ENCODE data around the gene GTF2H2C.
"Not testable (repeated sequence)": the region's sequence is repeated elsewhere in the genome, so short reads cannot be mapped to it uniquely, and the experiment has no call there.

GTF2H2C gene

DNA sequence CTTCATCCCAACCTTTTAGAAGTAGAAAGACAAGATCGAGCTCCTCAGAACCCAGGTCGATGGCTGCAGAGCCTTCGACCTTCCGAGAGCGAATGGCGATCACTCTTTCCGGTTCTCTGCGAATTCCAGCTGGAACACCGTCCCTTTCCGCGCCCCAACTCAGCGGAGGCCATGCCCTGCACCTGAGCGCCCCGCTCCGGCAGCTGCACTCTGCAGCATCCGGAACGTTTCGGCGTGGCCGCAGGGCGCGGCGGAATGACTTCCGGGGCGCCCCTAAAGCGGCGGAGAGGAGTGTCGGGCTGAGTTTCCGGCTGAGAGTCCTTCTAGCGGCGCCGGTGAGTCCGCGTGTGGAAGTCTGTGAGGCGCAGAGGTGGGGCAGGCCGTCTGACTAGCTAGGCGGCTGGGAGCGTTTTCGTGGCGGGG lies at the start of gene GTF2H2C:
TSS of gene GTF2H2C (plus strand) at position 284 of the 423 bp plus-strand sequence. CDS start 4,942 bp downstream, outside the sequence.
- DNase-seq: not testable (repeated sequence)

DNA sequence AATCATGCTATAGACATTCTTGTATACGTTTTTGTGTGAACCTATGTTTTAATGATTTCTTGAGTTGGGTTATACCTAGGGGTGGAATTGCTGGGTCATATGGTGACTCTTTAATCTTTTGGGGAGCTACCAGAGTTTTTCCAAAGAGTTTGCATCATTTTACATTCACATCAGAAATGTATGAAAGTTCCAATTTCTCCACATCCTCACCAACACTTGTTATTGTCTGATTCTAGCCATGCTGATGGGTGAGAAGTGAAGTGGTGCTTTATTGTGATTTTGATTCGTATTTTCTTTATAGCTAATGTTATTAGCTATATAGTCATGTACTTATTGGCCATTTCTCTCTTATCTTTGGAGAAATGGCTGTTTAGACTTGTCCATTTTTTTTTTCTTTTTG lies 49.3 kb upstream of the GTF2H2C start:
- DNase-seq: no peak

DNA sequence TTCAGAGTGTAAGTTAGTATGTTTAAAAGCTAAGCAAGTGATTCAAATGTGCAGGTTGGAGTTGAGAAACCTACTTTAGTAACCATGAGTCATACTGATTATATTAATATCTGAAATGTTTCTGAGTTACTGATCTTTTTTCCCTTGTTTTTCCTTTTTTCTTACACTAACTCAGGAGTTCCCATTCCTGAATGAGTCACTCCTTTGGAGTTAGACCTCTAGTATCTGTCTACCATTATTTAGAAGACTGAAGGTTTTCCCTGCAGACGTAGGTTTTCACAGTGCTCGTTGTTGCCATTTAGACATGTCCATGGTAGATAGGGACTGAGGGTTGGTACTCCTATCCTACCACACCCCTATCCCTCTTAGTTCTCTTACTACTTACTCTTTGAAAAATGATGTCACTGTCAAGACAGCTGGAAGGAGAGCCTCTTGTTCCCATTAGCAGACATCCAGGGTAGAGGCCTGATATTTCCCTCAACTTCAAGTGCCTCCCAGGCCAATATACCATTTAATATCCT lies 47.2 kb upstream of the GTF2H2C start:
- no peak for DNase-seq

DNA sequence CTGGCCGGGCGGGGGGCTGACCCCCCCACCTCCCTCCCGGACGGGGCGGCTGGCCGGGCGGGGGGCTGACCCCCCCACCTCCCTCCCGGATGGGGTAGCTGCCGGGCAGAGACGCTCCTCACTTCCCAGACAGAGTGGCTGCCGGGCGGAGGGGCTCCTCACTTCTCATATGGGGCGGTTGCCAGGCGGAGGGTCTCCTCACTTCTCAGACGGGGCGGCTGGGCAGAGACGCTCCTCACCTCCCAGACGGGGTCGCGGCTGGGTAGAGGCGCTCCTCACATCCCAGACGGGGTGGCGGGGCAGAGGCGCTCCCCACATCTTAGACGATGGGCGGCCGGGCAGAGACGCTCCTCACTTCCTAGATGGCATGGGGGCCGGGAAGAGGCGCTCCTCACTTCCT lies 44.4 kb upstream of the GTF2H2C start:
- DNase-seq: not testable (repeated sequence)

DNA sequence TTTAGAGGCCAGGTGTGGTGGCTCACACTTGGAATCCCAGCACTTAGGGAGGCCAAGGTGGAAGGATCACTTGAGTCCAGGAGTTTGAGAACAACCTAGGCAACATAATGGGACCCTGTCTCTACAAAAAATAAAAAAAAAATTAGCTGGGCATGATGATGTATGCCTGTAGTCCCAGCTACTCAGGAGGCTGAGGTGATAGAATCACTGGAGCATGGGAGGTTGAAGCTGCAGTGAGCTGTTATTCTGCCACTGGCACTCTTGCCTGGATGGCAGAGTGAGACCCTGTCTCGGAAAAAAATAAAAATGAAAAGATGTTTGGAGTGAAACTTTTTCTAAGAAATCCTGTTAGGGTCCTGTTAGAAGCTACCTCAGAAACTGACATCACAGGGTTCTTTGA lies 43.2 kb upstream of the GTF2H2C start:
- no peak for DNase-seq

DNA sequence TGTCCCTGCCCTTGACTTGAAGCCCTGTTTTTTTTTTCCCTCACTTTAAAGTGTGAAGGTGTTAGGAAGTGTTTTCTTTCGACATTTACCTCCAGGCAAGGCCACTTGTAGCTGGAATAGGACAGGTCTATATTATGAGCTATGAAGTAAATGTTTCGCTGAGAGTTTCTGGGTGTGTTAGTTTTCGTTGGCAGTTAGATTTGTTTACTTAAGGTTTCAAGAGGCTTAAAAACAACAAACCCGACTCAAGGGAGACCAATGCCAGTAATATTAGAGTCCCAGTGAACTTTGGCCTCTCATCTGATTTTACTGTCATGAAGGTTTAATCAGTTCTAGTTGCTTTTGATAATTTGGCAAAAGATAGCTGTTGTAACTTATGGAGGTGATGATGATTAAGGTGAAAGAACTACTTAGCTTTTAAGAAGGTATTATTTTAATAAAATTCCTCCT lies 42.2 kb upstream of the GTF2H2C start:
- DNase-seq: no peak

DNA sequence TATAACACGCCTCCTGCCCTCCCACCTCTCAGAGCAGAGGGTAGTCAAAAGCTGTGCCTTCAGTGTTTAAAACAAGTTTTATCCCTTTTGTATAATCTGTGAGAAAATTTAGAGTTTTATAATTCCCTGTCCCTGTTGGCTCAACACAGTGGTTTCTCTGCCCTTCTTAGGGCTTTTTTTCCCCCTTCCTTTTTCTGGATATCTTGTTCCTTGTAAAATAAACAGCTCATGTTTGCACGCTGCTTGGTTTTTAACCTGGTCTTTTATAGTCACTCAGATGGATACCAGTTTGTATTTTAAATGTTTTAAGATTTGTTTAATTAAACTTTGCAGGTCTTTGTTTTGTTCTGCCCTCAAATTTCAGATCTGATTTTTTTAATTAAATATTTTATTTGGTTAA lies 40.7 kb upstream of the GTF2H2C start:
- DNase-seq: no peak

DNA sequence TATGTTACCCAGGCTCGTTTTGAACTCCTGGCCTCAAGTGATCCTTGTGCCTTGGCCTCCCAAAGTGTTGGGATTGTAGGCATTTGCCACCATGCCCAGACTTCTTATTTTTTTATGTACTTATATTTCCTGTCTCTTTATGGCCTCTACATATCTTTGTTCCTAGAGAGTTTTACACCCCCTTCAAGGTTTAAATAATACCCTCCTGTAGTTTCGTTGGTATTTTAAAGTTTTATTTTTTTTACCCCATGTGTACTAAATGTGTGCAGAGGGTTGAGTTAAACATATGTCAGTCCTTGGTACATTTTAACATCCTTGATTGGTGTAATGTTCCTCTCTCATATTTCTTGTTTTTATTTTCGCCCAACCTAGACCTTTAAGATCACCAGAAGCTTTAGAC lies 38.0 kb upstream of the GTF2H2C start:
- no peak for DNase-seq

DNA sequence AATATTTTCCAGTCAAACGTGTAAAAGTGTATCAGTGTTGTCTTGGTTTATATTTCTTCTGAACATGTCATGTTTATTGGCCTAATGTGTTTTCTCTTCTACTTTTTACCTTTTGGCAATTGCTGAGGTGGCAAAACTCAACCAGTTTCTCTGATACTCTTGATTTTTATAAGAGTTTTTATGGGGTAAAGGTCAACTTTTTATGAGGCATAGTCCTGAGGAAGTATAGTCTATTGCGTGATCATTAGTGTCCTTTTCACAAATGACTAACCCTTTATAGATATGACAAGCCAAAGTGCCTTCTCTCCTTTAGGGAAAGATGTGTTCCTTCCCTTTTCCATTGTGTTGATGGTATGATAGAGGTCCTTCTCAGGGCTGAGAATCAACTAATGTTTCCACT lies 34.5 kb upstream of the GTF2H2C start:
- no peak for DNase-seq

DNA sequence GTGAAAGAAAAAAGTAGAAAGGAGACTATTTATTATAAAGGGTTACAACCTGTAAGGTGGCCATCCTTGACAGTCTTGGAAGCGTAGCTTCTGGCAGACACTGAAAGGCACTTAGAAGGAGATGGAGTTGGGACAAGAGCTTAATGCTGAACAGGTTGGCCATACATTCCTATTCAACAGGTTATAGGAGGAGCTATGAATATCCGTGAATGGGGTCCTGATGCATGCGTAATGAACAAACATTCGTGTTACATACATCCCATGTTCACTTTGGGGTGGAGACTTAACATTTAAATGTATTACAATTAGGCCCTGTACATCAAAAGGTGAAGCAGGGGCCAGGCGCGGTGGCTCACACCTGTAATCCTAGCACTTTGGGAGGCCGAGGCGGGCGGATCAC lies 33.3 kb upstream of the GTF2H2C start:
- DNase-seq: no peak

DNA sequence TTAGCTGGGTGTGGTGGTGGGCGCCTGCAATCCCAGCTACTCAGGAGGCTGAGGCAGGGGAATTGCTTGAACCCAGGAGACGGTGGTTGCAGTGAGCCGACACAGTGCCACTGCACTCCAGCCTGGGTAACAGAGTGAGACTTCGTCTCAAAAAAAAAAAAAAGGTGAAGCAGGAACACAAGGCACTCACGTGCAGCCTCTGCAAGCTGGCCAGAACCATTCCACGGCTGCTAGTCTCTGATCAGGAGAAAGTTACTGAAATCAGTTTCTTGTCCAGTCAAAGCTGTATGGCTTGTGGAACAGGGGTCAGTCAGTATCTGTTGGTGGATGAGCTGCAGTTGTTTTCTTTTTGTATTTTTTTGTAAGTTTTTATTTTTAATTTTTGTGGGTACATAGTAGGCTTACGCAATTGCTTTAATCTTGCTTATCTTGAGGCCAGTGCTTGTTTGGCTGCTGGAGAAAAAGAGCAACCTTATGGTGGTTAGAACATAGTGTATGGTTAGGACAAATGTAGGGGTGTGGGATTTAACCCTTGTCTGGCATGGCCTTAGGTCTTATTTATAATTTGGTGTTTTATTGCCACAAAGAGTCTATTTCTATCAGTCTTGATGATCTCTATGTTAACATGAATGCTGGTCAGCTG lies 32.7 kb upstream of the GTF2H2C start:
- no peak for DNase-seq

DNA sequence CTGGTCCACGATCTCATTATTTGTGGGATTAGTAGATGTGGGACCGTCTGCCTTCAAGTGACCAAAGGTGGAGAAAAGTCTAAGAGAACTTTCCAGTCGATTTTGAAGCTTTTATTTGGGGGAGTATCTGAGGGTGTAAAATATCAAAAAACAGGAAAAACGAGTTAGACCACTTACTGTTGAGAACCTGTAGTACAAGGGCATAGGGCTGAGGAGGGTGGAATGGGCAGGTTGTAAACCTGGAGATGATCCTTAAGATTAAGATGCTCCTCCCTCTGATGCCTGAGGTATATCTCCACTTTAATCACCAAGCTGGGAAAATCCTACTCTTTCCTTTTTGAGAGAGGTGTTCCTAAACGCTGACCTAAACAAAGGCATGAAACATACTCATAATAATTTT lies 32.0 kb upstream of the GTF2H2C start:
- no peak for DNase-seq

DNA sequence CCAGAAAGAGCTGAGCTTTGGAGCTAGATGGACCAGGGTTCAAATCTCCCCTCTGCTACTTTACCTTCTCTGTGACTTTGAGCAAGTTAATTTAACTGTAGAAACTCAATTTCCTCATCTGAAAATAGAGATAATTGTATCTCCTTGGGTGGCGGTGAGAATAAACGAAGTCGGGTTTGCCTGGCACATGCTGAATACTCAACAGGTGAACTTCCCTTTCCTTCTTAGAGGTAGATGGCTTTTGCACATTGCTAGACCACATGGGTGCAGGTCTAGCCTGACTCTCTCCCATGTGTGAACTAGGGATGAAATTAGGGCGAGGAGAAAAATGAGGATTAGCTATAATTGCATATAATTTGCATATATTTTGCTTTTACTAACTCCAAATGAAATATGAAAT lies 31.4 kb upstream of the GTF2H2C start:
- no peak for DNase-seq

DNA sequence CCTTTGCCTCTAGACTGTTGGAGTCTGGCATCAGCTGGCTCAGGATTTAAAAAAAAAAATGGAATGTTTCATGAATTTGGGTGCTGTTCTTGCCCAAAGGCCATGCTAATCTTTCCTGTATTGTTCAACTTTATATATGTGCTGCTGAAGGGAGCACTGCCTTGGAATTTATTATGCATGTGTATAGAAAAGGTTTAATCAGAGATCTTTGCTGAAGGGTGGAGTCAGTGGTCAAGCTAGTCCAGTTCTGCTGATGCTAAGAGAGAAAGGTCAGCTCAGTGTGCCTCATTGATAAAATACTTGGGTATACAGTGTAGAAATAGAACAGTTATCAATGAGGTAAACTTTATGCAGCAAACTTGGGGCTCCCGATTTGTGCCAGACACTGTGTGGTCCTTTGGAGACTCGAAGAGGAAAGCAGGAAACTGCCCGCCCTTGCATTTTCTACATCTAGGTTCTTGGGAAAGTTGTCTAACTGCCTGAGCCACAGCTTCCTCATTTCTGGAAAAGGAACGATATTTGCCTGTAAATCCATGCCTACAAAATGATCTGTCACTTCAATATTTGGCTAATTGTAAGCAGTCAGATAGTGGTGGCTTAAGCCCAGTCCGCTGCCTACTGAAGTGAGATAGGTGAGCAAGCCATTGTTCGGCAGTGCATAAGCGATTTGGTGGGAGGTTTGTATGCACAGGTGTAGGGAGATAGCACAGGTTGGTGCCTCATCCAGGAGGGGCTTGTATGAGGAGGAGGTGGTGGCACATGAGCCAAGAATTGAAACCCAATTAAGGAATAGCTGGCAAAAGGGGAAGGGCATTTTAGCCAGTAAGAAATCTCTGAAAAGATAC lies 29.2 kb upstream of the GTF2H2C start:
- DNase-seq: no peak

DNA sequence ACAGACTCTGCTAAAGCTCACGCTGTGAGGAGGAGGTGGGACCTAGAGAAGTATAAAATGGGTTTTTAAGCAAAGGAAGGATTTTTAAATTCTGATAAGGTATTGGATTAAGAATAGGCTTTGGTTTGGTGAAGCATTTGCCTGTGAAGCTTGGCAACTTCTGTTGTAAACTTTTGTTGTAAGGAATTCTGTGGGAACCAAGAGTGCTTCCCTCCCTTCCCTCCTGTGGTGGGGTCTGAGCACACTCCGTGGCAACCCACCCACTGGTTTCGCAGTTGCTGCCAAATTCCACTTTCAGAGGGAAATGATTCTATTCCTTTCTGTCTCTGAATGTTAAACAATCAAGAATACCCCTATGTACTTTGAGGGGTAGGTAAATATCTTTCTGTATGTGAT lies 28.6 kb upstream of the GTF2H2C start:
- no peak for DNase-seq

DNA sequence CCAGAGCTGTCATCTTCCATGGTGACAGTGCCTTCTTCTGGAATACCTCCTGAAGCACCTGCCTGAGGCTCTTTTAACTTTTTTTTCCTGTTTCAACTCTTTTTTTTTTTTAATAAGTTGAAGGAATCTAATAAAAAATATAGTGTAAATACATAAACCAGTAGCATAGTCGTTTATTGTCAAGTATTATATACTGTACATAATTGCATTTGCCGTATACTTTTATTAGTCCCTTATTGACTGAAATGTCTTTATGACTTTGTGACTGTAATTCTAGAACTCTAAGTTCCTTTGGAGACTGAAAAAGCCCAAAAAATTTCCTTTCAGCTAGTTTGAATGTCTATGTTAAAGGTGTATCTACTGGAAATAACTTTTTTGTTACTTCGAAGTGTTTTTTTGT lies 22.1 kb upstream of the GTF2H2C start:
- not testable (repeated sequence) for DNase-seq

DNA sequence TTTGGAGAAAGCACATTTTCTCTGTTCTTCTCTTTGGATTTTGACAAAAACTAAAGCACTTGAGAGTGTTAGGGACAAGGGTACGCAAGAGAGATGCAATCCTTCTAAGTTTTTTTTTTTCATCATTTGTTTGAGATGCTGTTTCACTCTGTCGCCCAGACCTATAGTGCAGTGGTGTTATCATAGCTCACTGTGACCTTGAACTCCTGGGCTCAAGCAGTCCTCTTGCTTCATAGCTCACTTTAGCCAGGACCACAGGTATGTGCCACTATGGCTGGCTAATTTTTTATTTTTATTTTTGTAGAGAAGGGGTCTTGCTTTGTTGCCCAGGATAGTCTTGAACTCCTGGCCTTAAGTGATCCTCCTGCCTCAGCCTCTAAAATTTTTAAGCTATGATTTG lies 21.3 kb upstream of the GTF2H2C start:
- DNase-seq: not testable (repeated sequence)

DNA sequence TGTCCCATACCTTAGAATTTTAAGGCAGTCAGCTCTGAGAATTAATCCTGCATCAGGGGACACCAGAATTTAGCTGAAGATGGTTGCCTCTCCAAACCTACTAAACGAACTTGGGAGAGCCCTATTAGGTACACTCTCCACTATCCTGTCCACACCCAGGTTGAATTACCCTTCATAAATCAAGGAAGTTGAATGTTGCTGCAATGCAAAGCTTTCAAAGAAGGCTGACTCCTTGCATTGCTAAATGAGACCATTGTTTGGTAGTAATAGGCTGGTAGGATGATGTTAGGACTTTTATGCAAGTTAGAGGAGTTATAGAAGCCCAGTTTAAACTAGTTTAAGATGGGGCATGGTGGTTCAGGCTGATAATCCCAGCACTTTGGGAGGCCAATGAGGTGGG lies 18.6 kb upstream of the GTF2H2C start:
- DNase-seq: not testable (repeated sequence)

DNA sequence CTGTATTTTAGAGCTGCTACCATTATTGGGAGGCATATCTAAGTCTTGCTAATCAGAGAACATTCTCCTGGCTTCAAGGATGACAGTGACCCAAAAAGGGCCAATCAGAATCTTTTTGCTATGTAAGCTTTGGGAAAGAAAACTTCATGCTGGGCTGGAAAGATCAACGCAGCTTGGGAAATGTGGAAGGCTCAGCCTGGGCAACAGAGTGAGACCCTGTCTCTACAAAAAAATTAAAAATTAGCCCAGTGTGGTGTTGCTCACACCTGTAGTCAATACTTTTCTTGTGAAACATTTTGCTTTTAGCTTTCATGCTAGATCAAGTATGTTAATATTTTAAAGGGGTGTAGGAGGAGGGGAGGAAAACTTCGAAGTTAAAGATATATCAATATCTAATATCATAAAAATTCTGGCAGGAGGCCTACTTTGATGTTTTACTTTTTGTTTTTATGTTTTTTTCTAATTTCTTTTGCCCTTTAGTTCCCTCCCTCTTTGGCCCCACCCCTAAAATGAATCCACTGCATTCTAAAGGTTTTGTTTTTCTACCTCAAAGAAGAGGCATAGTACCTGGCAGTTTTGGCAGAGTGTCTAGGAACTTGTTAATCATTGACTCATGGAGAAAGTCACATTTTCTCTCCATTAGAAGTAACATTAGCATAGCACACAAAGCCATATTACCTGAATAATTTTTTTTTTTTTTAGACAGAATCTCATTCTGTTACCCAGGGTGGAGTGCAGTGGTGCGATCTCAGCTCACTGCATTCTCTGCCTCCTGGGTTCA lies 17.0 kb upstream of the GTF2H2C start:
- not testable (repeated sequence) for DNase-seq

DNA sequence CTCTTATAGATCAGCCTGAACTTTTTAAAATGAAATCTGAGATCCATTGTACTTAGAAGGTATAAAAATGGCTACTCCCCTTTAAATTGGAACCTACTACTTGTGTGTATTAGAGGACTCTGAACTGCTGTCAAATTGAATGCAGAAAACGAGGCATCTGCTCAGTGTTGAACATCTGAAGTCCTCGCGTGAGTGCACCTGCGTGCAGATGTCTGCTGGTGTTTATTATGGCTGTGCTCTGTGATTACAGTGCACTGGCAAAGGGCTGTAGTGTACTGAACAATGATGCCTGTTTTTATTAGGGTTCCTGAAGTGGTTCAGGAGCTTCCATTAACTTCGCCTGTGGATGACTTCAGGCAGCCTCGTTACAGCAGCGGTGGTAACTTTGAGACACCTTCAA lies 15.4 kb upstream of the GTF2H2C start:
- DNase-seq: not testable (repeated sequence)

DNA sequence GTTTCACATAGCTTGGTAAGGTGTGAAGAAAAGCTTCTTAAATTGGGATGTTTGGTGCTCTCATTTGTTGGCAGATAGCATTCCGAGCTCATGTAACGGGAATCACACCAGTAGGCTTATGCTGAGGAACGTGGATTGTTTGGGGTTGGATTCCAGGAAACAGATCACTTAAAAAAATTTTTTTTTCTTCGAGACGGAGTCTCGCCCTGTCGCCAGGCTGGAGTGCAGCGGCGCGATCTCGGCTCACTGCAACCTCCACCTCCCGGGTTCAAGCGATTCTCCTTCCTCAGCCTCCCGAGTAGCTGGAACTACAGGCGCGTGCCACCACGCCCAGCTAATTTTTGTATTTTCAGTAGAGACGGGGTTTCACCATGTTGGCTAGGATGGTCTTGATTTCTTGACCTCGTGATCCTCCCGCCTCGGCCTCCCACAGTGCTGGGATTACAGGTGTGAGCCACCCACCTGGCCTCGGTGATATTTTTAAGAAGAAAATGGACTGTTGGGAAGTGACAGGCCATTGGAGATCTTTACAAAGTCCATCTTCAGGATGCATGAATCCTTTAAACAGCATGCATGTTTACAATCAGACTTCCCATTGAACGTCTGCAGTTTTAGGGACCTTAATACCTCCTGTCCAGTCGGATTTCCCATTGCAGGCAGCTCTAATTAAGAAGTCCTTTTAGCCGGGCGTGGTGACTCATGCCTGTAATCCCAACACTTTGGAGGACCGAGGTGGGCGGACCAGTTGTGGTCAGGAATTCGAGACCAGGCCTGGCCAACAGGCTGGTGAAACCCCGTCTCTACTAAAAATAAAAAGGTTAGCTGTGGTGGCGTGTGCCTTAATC lies 818 bp downstream of the GTF2H2C start:
- not testable (repeated sequence) for DNase-seq

DNA sequence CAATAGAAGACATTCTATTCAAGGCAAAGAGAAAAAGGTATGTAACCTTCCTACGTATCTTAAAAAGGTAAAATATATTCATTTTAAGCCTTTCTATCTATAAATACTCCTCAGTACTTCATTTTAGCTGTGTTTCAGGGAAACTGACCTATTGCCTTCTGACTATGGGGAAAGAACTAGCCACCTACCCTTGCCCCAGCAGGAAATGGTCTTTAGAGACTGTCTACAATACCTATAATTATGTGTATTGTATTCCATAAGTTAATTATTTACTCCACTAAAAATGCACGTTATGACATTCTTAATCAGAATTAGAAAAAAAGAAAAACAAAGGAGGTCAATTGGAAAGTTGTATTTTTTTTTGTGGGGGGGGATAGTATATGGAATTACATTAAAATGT lies 6.2 kb downstream of the GTF2H2C start:
- not testable (repeated sequence) for DNase-seq
